Testis (tissue), 3 donors: ENCODE data around the gene RANBP3L. TPM values are rescaled to one million over a fixed set of nuclear protein-coding genes. Genes with fewer than 3 reads are reported as not detected.
"Not testable (repeated sequence)": the region's sequence is repeated elsewhere in the genome, so short reads cannot be mapped to it uniquely, and the experiment has no call there.

Experiments
- DNase-seq: peaks from one replicate; pipeline ENCODE4 v3.0.0-alpha.2; 2019
- H3K27ac ChIP-seq, 2 donors: fragments of 200-600 bp; sonication (generic); one replicate each; pipeline ENCODE4 v1.5.1; 2019
- H3K27me3 ChIP-seq: fragments of 200-600 bp; sonication (generic); one replicate; pipeline ENCODE4 v1.5.1; 2019
- H3K36me3 ChIP-seq: fragments of 200-600 bp; sonication (generic); one replicate; pipeline ENCODE4 v1.5.1; 2017; ENCODE audit warnings: low read depth; ENCODE audit errors: missing control alignments
- H3K4me1 ChIP-seq: fragments of 200-600 bp; sonication (generic); one replicate; pipeline ENCODE4 v1.5.1; 2019
- H3K4me3 ChIP-seq, 2 donors: fragments of 200-600 bp; sonication (generic); one replicate each; pipeline ENCODE4 v1.5.1; 2017 to 2019
- H3K9me3 ChIP-seq: fragments of 200-600 bp; sonication (generic); one replicate; pipeline ENCODE4 v1.5.1; 2017
- CTCF ChIP-seq, 3 experiments: fragments of 450-650 bp in 2 of 3; fragments of 200-600 bp in 1 of 3; sonication (generic) in 1 of 3; IDR thresholded peaks; one replicate each; pipeline ENCODE4 v1.5.1; 2016 to 2019; ENCODE audit warnings: antibody characterized with exemption in 3 of 3, mild to moderate bottlenecking in 2 of 3, moderate library complexity in 1 of 3
- POLR2A ChIP-seq: fragments of 450-650 bp; IDR thresholded peaks from one replicate; pipeline ENCODE4 v1.6.1; 2017; ENCODE audit warnings: antibody characterized with exemption, mild to moderate bottlenecking, moderate library complexity
- WGBS, 2 donors: methylation state at CpG; one replicate each; pipeline ENCODE4 v1.1.5; 2018; 5-methylcytosine and 5-hydroxymethylcytosine counted together
- intact Hi-C: fragments of 100-400 bp; cut with DNase I; formaldehyde crosslinking; loops from one replicate; pipeline ENCODE4 v1.15.1; 2023; ENCODE audit warnings: low total_unique reads
- polyA plus RNA-seq: library from polyadenylated mRNA; stranded (reverse); fragments of 350-450 nt; fragmentation: Illumina TruSeq; extraction: RNeasy Lipid Tissue Mini Kit (QIAGEN cat#74804); gene quantifications from one replicate; pipeline ENCODE4 v1.2.3, GENCODE V29; 2014; ENCODE audit warnings: low read depth, low replicate concordance; ENCODE audit not compliant: insufficient read depth
- total RNA-seq, 2 donors: library from RNA; depleted of rRNA; stranded (reverse); fragments of >200 nt; gene quantifications; one replicate each; pipeline ENCODE4 v1.2.3, GENCODE V29; 2016

Gene RANBP3L
- total and polyA plus RNA-seq, 3 donors from 2014 or later = 3.6 to 26.3 (median 19.9) TPM

DNA sequence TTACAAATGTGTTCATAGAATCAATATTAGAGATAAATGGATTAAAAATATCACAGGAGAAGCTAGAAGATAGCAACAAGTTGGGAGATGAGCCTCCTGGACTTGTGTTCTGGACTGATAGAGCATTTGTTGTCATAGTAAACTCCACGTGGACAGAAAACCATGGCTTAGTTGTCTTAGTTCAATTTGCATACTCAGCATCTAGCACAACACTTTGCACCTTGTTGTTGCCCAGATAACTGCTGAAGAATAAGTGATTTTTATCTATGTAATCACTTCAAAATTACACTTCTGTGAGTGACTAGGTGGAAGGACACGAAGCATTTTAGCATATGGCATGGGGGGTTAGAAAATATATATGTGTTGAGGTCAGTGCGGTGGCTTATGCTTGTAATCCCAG, 4.0 kb downstream of the RANBP3L start:
- Histone ChIP-seq H3K27ac (no peak overlapping the region), H3K27me3 (no peaks in the 10 kb centered on the region), H3K36me3 (no peaks in the 10 kb centered on the region), H3K4me3 (no peak overlapping the region), H3K4me1 (peaks cover 9% of the 10 kb centered on the region), H3K9me3 (no peaks in the 10 kb centered on the region)
- WGBS, 2 donors = 85 to 92% methylated on average over 3 of the region's 3 CpGs
- TF ChIP-seq POLR2A (no peak), CTCF (IDR thresholded peaks at IDR 0.05) (no peak)
- DNase-seq = no peak
- intact Hi-C loops = no loop called here

- Histone ChIP-seq H3K9me3 (no peaks in the 10 kb centered on the region), H3K36me3 (no peaks in the 10 kb centered on the region), H3K4me3 (no peak overlapping the region), H3K4me1 (peaks cover 16% of the 10 kb centered on the region), H3K27me3 (no peaks in the 10 kb centered on the region), H3K27ac (no peak overlapping the region)
- TF ChIP-seq CTCF (IDR thresholded peaks at IDR 0.05) = no peak
- intact Hi-C loops = no loop called here
- no peak for DNase-seq
- WGBS, 2 donors = 59 to 73% methylated on average over 2 of the region's 2 CpGs
These were observed 15.7 kb downstream of the RANBP3L start for GRCh38 chr5:36285837-36286615.

GRCh38 chr5:36283775-36284174, 17.9 kb downstream of the RANBP3L start:
- intact Hi-C loops, H3K36me3 ChIP-seq: not testable (repeated sequence)
- WGBS, 2 donors = 87 to 92% methylated on average over 3 of the region's 3 CpGs

GRCh38 chr5:36281626-36282025, 20.1 kb downstream of the RANBP3L start:
- DNase-seq = no peak
- WGBS, 2 donors = 56 to 88% methylated on average over 2 of the region's 2 CpGs
- H3K4me3 ChIP-seq = no peak overlapping the region
- TF ChIP-seq CTCF (IDR thresholded peaks at IDR 0.05) = no peak
- TF ChIP-seq POLR2A = no peak
- peak overlapping the region; percentile 6 to 74 for H3K27ac ChIP-seq
- no peaks in the 10 kb centered on the region for H3K36me3 ChIP-seq
- H3K4me1 ChIP-seq = peaks cover 42% of the 10 kb centered on the region
- H3K27me3 ChIP-seq = no peaks in the 10 kb centered on the region
- no peaks in the 10 kb centered on the region for H3K9me3 ChIP-seq
- intact Hi-C loops = no loop called here

More at GRCh38 chr5:36283775-36284174, 17.9 kb downstream of the RANBP3L start:
- H3K27ac ChIP-seq, H3K4me3 ChIP-seq, H3K27me3 ChIP-seq, DNase-seq, H3K9me3 ChIP-seq: not testable (repeated sequence)
- H3K4me1 ChIP-seq = peaks cover 25% of the 10 kb centered on the region

DNA sequence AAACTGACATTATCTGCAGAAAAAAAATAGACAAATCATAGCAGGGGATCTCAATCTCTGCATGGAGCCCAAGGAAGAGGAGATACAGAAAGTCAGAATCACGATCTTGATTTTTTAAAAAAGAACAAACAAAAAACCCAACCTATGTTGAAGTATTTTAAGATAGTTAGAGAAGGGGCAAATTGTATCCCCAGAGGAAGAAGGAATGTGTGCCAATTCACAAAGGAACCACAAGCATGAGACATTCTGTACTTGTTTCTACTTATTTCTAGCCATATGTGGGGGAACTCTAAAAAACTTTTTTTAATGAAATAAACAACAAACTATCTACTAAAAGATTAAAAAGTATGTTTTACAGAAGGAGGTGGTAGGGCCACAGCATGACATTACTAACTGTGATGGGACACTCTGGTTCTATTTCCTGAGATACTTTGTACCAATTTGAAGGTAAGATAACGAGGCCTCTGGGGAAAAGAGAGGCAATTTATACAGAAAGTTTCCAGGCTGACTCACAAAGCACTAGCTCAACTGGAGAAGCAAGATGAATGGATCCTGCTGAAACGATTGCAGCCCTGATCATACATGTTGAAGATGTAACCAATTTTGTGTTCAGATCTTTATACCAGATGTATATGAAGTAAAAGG, 22.5 kb downstream of the RANBP3L start:
- intact Hi-C loops = no loop called here
- H3K9me3 ChIP-seq = no peaks in the 10 kb centered on the region
- DNase-seq = peak; percentile 66
- peaks cover 57% of the 10 kb centered on the region for H3K4me1 ChIP-seq
- peak overlapping the region; percentile 31 to 82 for H3K27ac ChIP-seq
- no peaks in the 10 kb centered on the region for H3K27me3 ChIP-seq
- H3K36me3 ChIP-seq = no peaks in the 10 kb centered on the region
- TF ChIP-seq POLR2A (no peak), CTCF (IDR thresholded peaks at IDR 0.05) (no peak)
- H3K4me3 ChIP-seq = no peak overlapping the region
- WGBS, 2 donors = 12 to 20% methylated on average over 3 of the region's 3 CpGs
